ENCODE results near the gene PPP2R2C. TPM values are rescaled to one million over a fixed set of nuclear protein-coding genes. Genes with fewer than 3 reads are reported as not detected.

PPP2R2C gene
- total RNA-seq, 2 donors from 2014 or later, result 0.66 to 0.78 TPM

GRCh38 chr4:6475492-6476020, 3.1 kb upstream of the PPP2R2C start:
- ATAC-seq, result no peak
- Histone ChIP-seq H3K36me3 (replicated peaks in 1 of 2; ENCODE audit: insufficient read depth in 1 of 2, low read depth in 2 of 2) (no peaks in the 10 kb centered on the region), H3K9me3 (no peaks in the 10 kb centered on the region), H3K4me3 (no peak overlapping the region), H3K4me1 (peaks cover 7% of the 10 kb centered on the region), H3K27ac (no peak overlapping the region), H3K27me3 (peaks cover 0 to 4% of the 10 kb centered on the region in 2 donors)
- intact Hi-C loops (cut with DNase I), result no loop called here
- TF ChIP-seq POLR2A (IDR thresholded peaks at IDR 0.05), result no peak
- TF ChIP-seq CTCF (IDR thresholded peaks at IDR 0.05), result no peak
- 75 to 78% methylated on average over 11 of the region's 11 CpGs for WGBS, 2 donors
- DNase-seq, result no peak

- 68 to 69% methylated on average over 9 of the region's 9 CpGs for WGBS, 2 donors
- no peak overlapping the region for H3K4me3 ChIP-seq
- H3K9me3 ChIP-seq, result no peaks in the 10 kb centered on the region
- H3K27me3 ChIP-seq, result peaks cover 0 to 4% of the 10 kb centered on the region in 2 donors
- no peak for ATAC-seq
- DNase-seq, result no peak
- no peaks in the 10 kb centered on the region for H3K36me3 ChIP-seq (replicated peaks in 1 of 2; ENCODE audit: insufficient read depth in 1 of 2, low read depth in 2 of 2)
- peaks cover 13% of the 10 kb centered on the region for H3K4me1 ChIP-seq
- no peak for TF ChIP-seq POLR2A (IDR thresholded peaks at IDR 0.05)
- H3K27ac ChIP-seq, result no peak overlapping the region
- intact Hi-C loops (cut with DNase I), result no loop called here
Observed at GRCh38 chr4:6474705-6475457, 2.5 kb upstream of the PPP2R2C start.

- intact Hi-C loops (cut with DNase I), result no loop called here
- 36 to 38% methylated on average over 5 of the region's 5 CpGs for WGBS, 2 donors
Observed at GRCh38 chr4:6474053-6474568, 1.7 kb upstream of the PPP2R2C start.

GRCh38 chr4:6473264-6474052, 1.0 kb upstream of the PPP2R2C start:
- TF ChIP-seq POLR2A (IDR thresholded peaks at IDR 0.05) (no peak), CTCF (IDR thresholded peaks at IDR 0.05) (no peak)
- 20 to 24% methylated on average over 9 of the region's 9 CpGs for WGBS, 2 donors
- intact Hi-C loops (cut with DNase I), result no loop called here
- peaks cover 13% of the 10 kb centered on the region for H3K4me1 ChIP-seq
- ATAC-seq, result no peak
- no peaks in the 10 kb centered on the region for H3K9me3 ChIP-seq
- no peak overlapping the region for H3K4me3 ChIP-seq
- no peaks in the 10 kb centered on the region for H3K36me3 ChIP-seq (replicated peaks in 1 of 2; ENCODE audit: insufficient read depth in 1 of 2, low read depth in 2 of 2)
- H3K27me3 ChIP-seq, result peaks cover 0 to 4% of the 10 kb centered on the region in 2 donors
- no peak overlapping the region for H3K27ac ChIP-seq
- DNase-seq, result no peak

More at GRCh38 chr4:6474053-6474568, 1.7 kb upstream of the PPP2R2C start:
- DNase-seq (no peak), ATAC-seq (no peak)
- Histone ChIP-seq H3K36me3 (replicated peaks in 1 of 2; ENCODE audit: insufficient read depth in 1 of 2, low read depth in 2 of 2) (no peaks in the 10 kb centered on the region), H3K4me3 (no peak overlapping the region), H3K27me3 (peaks cover 0 to 4% of the 10 kb centered on the region in 2 donors), H3K9me3 (no peaks in the 10 kb centered on the region), H3K27ac (no peak overlapping the region), H3K4me1 (peaks cover 13% of the 10 kb centered on the region)
- TF ChIP-seq CTCF (IDR thresholded peaks at IDR 0.05) (no peak), POLR2A (IDR thresholded peaks at IDR 0.05) (no peak)

- Histone ChIP-seq H3K36me3 (replicated peaks in 1 of 2; ENCODE audit: insufficient read depth in 1 of 2, low read depth in 2 of 2) (no peaks in the 10 kb centered on the region), H3K4me1 (peaks cover 13% of the 10 kb centered on the region), H3K9me3 (no peaks in the 10 kb centered on the region), H3K4me3 (no peak overlapping the region), H3K27ac (no peak overlapping the region), H3K27me3 (peaks cover 0 to 4% of the 10 kb centered on the region in 2 donors)
- DNase-seq (no peak), ATAC-seq (no peak)
- TF ChIP-seq POLR2A (IDR thresholded peaks at IDR 0.05), result no peak
- TF ChIP-seq CTCF (IDR thresholded peaks at IDR 0.05), result no peak
- intact Hi-C loops (cut with DNase I), result no loop called here
- 2% methylated on average over 24 of the region's 44 CpGs; no CpG with 5 or more reads in 1 of the 2 donors for WGBS, 2 donors
Observed at GRCh38 chr4:6472008-6472386, 417 bp downstream of the PPP2R2C start.

Data from body of pancreas (tissue), 4 donors.